HG02943 (cell line): ENCODE data around the gene TCEAL9.
"Not testable (repeated sequence)": the region's sequence is repeated elsewhere in the genome, so short reads cannot be mapped to it uniquely, and the experiment has no call there.

Experiments
- ATAC-seq: cut with Tn5 transposase; IDR thresholded peaks from one replicate; pipeline ENCODE4 v1.9.1; 2021; ENCODE audit warnings: mild to moderate bottlenecking, low read depth, moderate library complexity; ENCODE audit not compliant: unreplicated experiment

The TCEAL9 gene, protein sequence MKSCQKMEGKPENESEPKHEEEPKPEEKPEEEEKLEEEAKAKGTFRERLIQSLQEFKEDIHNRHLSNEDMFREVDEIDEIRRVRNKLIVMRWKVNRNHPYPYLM

DNA sequence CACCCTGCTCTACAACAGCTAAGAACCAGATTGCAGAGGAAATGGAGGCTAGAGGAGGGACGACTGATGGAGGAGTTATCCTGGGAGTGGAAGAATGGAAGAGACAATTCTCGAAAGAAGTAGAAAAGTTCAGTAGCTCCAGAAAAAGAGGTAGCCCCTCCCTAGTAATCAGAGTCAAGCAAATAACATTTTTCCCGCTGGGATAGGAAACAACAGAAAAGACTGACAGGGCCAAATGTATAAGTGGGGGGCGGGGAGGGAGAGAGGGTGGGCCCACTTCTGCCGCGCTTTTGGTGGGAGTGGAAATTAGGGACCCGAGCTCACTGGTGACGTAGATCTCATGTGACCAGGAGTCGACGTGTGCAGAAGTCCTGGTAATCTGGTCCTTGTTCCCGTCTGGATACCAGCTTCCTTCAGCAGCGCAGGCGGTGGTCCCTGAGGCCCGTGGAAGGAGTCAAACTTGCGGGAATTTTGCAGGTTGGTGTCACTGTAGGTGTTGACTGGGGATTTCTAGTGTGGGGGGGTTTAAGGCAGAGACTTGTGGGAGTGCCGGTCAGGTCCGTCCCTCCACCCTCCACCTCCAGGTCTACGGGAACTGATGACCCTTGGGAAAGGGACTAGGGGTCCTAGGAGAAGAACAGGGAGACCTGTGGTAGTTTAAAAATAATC is at the start of gene TCEAL9:
TCEAL9 (plus strand) TSS at position 377 of the 669 bp plus-strand sequence. CDS start 1,179 bp downstream, outside the sequence.
- no peak for ATAC-seq

DNA sequence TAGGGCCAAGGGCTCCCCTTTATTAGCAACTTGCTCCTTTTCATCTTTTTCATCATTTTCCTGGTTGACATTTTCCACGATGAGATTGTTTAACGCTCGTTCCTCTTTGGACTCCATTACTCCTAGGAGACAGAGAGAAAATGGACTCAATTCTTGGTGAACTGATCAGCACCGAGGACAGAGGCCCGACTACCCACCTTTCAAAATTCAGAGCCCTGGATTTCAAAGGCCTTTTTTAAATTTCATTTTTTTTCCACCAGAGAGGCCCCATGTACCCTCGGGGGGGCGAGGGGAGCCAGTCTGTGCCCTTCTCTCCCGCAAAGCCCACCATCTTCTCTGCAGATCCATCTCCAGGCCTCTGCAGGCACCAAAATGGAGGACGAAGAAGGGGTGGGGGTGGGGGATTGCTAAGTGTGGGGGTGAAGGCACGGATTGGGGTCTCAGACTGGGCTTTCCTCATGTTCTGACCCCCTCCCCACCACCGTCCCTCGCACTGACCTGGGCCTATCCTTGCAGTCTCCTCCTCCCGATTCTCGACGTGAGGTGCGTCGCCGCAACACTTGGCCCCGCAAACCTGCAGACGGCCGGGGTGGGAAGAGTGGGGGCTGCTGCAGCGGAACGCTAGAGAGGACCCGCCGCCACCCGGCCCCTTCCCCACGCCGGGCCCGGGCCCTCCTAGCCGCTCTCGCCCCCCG is 46.3 kb upstream of the TCEAL9 start:
- no peak for ATAC-seq

DNA sequence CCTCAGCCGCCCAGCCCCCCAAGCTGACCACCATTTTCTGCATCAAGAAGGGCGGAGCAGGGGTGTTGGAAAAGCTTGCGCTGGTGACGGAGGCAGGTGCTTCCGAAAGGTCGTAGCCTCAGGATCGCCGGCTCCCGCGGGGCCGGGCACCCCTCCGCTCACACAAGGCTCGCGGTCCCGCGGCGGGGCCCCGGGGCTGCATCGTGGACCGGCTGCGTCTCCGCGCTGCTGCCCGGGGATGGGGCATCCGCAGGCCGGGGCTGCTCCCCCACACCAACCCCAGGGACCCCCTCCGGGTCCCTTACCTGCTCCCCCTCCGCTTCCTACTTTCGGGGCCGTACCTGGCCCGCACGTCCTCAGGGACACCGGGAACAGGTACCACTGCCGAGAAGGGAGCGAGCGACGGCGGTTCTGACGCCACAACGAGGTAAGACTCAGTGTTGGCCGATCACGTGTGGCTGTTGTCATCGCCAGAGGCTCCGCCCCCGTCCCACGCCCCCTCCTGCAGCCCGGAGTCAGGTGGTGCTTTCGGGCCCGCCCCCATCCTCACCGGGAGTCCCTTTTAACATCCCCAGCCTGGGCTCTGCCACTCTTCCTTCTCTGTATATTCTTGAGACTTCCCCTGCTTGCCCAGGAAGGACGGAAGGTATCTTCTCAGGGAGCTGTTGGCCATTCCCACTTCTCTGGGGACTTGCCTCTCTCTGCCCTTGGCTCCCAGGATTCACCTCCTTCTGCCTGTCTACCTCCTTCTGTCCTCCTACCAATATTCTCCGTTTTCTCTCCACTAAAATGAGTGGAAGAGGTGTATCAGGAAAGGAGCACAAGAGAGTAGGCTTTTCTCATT is 45.5 kb upstream of the TCEAL9 start, which contains the start of gene BEX2:
BEX2 (minus strand) TSS at position 436 of the 844 bp plus-strand sequence. CDS start 1,014 bp downstream, outside the sequence.
- ATAC-seq: peak; percentile 90

DNA sequence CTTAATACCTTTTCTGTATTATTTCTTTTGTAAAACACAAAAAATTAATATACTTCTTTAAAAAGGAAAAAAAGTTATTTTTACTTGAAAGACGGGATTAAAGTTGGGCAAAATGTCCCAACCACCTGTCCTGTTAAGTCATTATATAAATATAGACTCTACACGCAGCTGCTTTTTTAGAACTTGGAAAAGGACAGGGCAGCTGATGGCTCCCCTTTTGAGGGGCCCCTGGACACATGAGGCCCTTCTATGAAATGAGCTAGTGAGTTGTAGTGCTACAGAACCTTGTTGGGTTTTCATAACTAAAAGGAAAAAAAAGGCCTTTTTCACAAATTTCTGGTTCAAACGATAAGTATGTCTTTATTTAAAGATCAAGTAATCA is 44.9 kb upstream of the TCEAL9 start:
- ATAC-seq: no peak

DNA sequence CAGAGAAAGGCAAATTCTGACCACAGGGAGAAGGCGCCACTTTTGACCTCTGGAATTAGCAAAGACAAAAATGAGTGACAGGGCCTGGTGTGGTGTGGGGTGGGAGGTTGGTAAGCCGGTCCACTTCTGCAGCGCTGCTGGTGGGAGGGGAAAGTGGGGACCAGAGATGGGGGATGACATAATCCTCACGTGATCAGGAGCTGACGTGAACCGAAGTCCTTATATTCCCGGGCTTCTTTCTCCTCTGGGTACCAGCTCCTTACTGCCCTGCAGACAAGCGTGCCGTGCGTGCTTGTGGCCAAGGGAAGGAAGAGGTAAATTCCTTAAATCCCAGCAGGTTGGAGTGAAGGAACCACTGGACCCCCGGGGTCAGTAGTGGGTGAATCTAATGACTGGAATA is 26.3 kb upstream of the TCEAL9 start, which contains the start of gene TCEAL7:
TCEAL7 (plus strand) TSS at position 249 of the 400 bp plus-strand sequence. CDS start 1,165 bp downstream, outside the sequence.
- ATAC-seq: no peak

DNA sequence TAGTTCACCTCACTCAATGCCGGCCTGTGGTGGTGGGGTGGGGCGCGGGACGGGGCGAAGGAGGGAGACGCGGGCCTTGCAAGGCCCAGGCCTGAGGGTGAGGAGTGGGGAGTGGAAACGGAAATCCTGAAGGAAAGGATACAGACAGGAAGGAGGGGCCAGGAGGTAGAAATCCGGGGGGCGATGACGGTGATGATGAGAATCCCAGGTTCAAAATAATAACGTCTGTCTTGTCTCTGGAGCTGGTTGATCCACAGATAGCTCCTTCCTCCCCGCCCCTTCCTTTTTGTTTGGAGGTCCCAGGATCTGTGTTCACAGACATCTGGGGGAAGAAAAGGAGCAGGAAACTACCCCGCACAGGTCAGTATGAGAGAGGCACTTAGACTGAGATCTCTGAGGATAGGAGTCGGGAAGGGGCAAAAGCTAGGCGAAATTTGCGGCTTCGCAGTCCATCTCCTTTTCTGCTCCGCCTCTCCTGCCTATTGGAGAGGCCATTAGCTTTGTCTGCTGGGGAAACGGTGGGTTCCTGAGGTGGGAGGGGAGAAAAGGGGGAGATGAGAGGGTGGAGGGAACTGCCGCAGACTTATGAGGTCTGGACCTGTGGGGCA is 25.5 kb upstream of the TCEAL9 start:
- no peak for ATAC-seq

DNA sequence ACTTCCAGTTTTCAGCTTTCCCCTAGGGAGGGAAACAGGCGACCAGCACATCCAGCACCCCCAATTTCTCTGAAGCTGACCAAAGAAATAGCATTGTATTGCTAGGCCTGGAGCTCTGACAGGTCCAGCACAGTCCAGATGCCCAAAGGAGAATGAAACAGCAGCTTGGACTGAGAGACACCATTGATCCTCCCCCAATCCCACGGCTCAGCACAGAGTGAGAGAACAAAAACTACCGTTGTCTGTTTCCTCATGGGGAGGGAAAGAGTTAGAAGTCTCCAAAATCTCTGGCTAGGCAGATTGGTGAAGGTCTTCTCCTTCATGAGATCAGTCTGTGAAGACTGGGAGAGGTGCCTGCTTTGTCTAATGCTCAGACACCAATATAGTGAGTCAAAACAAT is 17.6 kb upstream of the TCEAL9 start:
- no peak for ATAC-seq

DNA sequence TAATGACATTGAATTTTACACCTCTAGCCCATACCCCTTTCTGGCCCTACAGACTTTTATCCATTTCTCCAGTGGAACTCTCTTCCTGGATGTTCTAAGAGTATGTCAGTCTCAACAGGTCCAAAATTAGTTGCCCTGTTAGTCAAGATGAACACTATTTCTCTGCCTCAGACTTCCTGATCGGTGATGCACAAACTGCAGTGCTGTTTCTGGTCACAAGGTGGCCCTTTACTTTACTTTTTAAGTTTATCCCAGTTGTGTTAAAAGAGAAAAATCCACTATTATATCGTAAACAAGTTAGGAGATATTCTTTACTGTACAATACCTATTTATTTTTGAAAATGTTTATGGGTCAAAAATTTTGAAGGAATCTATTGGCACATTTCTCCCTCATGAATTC is 13.2 kb upstream of the TCEAL9 start:
- no peak for ATAC-seq

DNA sequence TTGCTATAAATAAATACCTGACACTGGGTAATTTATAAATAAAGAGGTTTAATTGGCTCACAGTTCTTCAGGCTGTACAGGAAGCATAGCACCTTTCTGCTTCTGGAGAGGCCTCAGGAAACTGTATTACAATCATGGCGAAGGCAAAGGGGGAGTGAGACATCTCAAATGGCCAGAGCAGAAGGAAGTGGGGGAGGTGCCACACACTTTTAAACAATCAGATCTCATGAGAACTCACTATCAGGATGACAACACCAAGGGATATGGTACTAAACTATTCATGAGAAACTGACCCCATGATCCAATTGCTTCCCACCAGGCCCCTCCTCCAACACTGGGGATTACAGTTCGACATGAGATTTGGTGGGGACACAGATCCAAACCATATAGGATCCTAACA is 11.7 kb upstream of the TCEAL9 start:
- no peak for ATAC-seq

DNA sequence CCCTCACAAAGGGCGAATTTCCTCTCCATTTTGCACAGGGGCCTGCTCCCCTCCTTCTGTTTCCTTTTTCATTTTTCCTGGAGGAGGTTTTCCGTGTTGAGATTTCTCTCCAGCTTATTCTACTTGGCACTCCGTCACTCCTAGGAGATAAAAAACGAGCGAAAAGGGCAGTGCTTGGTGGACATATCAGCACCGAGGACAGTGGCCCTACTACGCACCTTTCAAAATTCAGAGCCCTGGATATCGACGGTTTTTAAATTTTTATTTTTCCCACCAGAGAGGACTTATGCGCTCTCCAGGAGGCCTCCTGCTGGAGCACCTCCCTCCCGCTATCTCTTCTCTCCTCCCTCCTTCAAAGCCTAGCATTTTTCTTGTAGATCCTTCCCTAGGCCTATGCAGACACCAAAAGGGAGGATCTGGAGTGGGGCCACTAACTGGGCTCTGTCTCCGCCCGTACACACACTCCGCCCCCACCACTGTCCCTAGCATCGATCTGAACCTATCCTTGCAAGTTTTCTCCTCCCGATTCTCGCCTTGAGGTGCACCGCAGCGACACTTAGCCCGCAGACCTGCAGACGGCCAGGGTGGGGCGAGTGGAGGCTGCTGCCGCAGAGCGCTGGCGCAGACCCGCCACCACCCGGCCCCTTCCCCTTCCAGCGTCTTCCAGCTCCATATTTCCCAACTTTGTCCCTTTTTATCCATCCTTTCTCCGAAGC is 8.5 kb upstream of the TCEAL9 start:
- no peak for ATAC-seq

DNA sequence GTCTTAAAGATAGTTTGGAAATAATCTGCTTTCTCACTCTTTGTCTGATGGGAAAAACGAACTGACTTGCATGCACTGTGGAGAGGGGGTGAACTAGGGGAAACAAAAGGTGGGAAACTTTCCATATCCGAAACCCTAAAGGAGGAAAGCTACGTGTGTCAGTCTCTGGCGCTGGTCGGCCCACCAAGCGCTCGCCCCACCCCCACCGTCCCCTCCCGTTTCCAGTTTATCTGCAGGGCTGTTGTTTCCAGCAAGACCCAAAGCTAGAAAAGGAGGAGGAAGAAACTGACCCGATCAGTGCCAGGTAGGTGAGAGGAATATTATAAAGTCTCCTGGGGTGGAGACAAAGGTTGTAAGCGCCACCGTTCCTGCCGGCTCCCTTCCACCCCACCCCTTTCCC is 552 bp downstream of the TCEAL9 start:
- no peak for ATAC-seq

DNA sequence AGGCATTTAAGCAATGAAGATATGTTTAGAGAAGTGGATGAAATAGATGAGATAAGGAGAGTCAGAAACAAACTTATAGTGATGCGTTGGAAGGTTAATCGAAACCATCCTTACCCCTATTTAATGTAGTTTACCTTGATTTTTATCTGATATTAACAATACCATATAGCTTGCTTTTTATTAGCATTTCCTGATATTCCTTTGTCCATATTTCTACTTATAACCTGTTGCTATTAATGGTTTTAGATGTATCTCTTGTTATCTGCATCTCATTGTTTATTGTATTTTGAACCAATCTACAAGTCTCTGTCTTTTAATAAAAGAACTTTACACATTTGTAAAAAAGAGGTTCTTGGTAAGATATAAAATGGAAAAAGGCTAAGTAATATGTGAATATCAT is 1.6 kb downstream of the TCEAL9 start:
- no peak for ATAC-seq

DNA sequence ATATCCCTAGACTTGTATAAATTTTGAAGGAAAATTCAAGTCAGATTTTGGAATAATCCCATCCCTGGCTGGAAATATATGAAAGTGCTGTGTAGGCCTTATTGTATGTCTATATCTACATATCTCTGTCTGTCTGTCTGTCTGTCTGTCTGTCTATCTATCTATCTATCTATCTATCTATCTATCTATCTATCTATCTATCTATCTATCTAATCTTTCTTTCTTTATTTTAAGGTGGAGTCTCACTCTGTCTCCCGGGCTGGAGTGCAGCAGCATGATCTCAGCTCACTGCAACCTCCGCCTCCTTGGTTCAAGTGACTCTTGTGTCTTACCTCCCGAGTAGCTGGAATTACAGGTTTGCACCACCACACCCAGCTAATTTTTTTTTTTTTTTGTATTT is 3.3 kb downstream of the TCEAL9 start:
- ATAC-seq: not testable (repeated sequence)

DNA sequence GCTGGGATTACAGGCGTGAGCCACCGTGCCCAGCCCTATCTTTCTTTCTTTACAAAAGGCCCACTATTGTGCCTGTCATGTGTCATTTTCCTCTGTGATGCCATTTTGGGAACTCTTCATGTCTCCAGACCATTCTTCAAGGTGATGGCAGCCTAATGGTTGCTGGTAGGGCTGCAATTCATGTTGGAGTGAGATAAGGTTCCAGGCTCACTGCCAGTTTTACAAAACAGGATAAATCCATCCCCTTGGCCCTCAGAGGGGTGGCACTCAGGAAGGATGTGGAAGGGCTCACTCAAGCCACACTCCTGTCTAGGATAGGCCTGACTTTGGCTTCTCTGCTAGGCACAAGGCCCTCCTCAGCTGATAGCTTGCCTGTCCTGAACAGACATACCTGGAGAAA is 3.8 kb downstream of the TCEAL9 start:
- no peak for ATAC-seq

DNA sequence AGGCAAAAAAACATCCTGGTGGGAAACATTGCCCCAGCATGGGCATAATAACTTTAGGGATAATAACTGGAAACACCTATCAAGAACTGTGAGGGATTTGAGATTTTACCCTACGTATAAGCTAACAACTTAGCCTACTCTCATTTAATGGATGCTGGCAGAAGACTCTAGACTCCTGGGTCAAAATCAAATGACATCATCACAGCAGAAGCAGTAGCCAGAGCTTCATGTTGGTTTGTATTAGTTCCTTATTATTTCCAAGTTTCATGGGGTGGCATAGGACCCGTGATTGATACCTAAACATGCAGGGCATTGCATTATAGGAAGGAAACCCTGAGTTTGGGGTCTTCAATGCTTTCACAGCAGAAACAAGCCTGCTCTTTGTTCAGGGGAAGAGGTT is 4.6 kb downstream of the TCEAL9 start:
- no peak for ATAC-seq

DNA sequence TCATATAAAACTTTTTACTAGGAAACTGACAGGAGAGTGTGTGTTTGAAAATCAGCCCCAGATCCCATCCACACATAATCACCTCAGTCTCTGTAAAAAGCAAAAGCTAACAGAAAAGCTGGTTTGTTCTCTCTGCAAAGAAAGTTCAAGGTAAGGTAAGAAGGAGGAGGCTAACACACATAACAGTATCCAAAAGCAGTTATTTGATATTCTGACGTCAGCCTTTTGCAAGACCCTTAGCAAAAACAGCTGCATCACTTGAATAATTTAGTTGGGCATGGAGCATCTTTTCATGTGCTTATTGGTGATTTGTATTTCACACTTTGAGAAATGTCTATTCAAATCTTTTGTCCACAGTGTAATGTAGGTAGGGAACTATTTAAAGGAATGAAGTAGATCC is 5.5 kb downstream of the TCEAL9 start:
- ATAC-seq: no peak

DNA sequence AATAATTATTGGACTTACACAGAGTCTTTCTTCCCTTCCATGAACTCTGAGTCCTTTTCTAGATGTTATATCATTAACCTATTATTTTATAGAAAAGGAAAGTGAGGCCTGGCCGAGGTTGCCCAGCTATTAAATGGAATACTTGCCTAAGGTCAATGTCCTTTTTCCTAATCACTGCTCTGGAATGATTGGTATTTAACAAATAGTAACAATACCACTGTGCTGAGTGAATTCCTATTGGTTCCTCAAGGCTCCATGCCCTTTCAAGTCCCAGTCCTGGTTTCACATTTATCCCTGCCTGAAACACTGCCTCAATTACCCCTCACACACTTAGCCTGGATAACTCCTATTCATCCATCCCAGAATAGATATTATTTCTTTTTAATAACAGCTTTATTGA is 6.2 kb downstream of the TCEAL9 start:
- ATAC-seq: no peak

DNA sequence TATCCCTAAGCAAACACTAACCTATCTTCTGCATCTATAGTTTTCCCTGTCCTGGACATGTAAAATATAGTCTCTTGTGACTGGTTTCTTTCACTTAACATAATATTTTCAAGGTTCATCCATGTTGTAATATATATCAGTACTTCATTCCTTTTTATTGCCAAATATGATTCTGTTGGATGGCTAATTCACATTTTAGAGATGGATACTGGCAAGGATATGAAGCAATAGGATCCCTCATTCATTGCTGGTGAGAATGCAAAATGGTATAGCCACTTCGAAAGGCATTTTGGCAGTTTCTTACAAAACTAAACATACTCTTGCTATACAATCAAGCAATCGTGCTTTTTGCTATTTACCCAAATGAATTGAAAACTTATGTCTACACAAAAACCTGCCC is 6.7 kb downstream of the TCEAL9 start:
- ATAC-seq: no peak

DNA sequence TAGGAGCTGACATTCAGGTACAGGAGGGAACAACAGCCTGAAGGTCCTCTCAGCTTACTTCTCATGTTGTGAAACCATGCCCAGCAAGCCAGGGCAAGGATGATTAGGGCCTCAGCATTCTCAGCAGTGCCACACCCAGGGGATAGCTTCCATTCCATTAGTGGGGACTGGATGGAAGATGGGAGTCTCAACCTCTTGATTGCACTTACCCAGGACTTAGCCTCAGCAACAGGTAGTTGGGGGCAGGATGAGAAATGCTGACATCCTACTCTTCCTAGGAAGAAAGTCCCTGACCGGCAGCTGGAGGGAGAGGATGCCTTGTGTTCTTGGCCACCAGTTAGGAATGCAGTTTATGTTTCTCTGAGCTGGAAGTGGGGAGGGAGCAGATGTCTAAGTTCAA is 11.2 kb downstream of the TCEAL9 start:
- no peak for ATAC-seq

DNA sequence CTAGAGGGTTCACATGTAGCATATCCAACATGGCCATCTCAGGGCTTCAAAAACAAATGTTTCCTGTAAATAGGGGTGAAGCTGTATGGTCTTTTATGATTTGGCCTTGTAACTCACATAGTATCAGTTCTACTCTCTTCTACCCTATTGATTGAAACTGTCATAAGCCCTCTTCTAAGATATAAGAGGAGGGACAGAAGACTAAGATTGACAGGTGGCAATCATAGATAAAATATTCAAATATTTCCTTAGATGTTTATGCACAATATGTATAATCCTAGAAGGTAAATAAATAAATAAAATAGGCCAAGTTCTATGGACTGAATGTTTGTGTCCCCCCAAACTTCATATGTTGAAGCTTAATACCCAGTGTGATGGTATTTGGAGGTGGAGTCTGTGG is 13.2 kb downstream of the TCEAL9 start:
- no peak for ATAC-seq
